Ishikawa (cell line): ENCODE results near the gene RNASE7.

Experiments used
- CEBPB ChIP-seq: IDR thresholded peaks from 2 replicates; pipeline ENCODE4 v1.6.1; 2012
- CREB1 ChIP-seq: IDR thresholded peaks from 2 replicates; pipeline ENCODE4 v1.6.1; 2012; ENCODE audit warnings: low read depth
- EGR1 ChIP-seq: IDR thresholded peaks from 2 replicates; pipeline ENCODE4 v1.6.1; 2012
- EP300 ChIP-seq: IDR thresholded peaks from 2 replicates; pipeline ENCODE4 v1.6.1; 2012; ENCODE audit warnings: borderline replicate concordance
- FOXM1 ChIP-seq: IDR thresholded peaks from 2 replicates; pipeline ENCODE4 v1.6.1; 2012; ENCODE audit warnings: low read depth, borderline replicate concordance
- MAX ChIP-seq: IDR thresholded peaks from 2 replicates; pipeline ENCODE4 v1.6.1; 2012
- NFIC ChIP-seq: IDR thresholded peaks from 2 replicates; pipeline ENCODE4 v1.6.1; 2012
- RAD21 ChIP-seq: IDR thresholded peaks from 2 replicates; pipeline ENCODE4 v1.6.1; 2012; ENCODE audit warnings: low read depth
- TAF1 ChIP-seq: IDR thresholded peaks from 2 replicates; pipeline ENCODE4 v1.6.1; 2012; ENCODE audit warnings: low read depth, mild to moderate bottlenecking
- TCF12 ChIP-seq: IDR thresholded peaks from 2 replicates; pipeline ENCODE4 v1.6.1; 2012; ENCODE audit warnings: low read depth
- TEAD4 ChIP-seq: IDR thresholded peaks from 2 replicates; pipeline ENCODE4 v1.6.1; 2012
- YY1 ChIP-seq: IDR thresholded peaks from 2 replicates; pipeline ENCODE4 v1.6.1; 2012; ENCODE audit warnings: low read depth
- ZBTB7A ChIP-seq: IDR thresholded peaks from 2 replicates; pipeline ENCODE4 v1.6.1; 2012; ENCODE audit warnings: low read depth
- TF ChIP-seq, protein P1 (sequence below): IDR thresholded peaks from 2 replicates; pipeline ENCODE4 v1.6.1; 2012; ENCODE audit warnings: low read depth, mild to moderate bottlenecking
- TF ChIP-seq, protein P2 (sequence below): IDR thresholded peaks from 2 replicates; pipeline ENCODE4 v1.6.1; 2012

RNASE7 gene

GRCh38 chr14:21061347-21061668 is 19.1 kb downstream of the RNASE7 start:
- TF ChIP-seq FOXM1 (no peak), NFIC (no peak), MAX (no peak), EP300 (no peak), RAD21 (no peak), CREB1 (no peak), TAF1 (no peak), TEAD4 (no peak), CEBPB (no peak), TCF12 (no peak), YY1 (no peak), EGR1 (no peak), ZBTB7A (no peak)
- TF ChIP-seq, protein P1, sequence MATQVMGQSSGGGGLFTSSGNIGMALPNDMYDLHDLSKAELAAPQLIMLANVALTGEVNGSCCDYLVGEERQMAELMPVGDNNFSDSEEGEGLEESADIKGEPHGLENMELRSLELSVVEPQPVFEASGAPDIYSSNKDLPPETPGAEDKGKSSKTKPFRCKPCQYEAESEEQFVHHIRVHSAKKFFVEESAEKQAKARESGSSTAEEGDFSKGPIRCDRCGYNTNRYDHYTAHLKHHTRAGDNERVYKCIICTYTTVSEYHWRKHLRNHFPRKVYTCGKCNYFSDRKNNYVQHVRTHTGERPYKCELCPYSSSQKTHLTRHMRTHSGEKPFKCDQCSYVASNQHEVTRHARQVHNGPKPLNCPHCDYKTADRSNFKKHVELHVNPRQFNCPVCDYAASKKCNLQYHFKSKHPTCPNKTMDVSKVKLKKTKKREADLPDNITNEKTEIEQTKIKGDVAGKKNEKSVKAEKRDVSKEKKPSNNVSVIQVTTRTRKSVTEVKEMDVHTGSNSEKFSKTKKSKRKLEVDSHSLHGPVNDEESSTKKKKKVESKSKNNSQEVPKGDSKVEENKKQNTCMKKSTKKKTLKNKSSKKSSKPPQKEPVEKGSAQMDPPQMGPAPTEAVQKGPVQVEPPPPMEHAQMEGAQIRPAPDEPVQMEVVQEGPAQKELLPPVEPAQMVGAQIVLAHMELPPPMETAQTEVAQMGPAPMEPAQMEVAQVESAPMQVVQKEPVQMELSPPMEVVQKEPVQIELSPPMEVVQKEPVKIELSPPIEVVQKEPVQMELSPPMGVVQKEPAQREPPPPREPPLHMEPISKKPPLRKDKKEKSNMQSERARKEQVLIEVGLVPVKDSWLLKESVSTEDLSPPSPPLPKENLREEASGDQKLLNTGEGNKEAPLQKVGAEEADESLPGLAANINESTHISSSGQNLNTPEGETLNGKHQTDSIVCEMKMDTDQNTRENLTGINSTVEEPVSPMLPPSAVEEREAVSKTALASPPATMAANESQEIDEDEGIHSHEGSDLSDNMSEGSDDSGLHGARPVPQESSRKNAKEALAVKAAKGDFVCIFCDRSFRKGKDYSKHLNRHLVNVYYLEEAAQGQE, result no peak
- TF ChIP-seq, protein P2, sequence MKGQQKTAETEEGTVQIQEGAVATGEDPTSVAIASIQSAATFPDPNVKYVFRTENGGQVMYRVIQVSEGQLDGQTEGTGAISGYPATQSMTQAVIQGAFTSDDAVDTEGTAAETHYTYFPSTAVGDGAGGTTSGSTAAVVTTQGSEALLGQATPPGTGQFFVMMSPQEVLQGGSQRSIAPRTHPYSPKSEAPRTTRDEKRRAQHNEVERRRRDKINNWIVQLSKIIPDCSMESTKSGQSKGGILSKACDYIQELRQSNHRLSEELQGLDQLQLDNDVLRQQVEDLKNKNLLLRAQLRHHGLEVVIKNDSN, result no peak

GRCh38 chr14:21063479-21063878 is 21.3 kb downstream of the RNASE7 start:
- no peak for TF ChIP-seq RAD21
- TF ChIP-seq CREB1, result no peak
- TF ChIP-seq TEAD4, result peak; percentile 68

DNA sequence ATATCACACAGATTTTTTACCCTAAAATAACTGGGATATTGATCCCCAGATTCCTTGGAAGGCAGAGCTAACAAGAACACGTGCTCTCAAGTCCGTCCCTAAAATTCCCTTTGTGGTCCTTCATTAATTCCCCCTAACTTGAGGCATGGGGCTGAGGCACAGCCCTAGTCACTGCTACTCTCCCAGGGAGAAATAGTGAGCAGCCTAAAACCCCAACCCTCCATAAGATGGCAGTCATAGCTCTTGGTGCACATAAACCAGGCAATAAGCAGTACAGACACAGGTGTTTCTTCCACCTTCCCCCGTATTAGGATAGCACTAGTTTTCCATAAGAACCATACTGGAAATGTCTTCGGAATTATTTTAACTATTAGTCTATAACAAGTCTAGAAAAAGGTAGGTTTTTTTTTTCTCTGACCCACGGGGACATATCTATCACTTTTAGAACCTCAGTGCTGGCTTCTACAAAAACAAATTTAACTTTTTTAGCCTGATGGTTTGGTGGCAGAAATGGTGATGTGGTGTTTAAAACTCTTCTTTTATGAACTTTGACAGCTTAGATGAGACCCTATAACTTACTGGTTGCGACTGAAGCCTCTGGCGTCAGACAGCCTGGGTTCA is 24.8 kb downstream of the RNASE7 start:
- TF ChIP-seq RAD21, result peak; percentile 64
- TF ChIP-seq EGR1, result no peak

GRCh38 chr14:21068521-21069387 is 26.6 kb downstream of the RNASE7 start:
- TF ChIP-seq RAD21 (peak; percentile 65), CEBPB (no peak)

DNA sequence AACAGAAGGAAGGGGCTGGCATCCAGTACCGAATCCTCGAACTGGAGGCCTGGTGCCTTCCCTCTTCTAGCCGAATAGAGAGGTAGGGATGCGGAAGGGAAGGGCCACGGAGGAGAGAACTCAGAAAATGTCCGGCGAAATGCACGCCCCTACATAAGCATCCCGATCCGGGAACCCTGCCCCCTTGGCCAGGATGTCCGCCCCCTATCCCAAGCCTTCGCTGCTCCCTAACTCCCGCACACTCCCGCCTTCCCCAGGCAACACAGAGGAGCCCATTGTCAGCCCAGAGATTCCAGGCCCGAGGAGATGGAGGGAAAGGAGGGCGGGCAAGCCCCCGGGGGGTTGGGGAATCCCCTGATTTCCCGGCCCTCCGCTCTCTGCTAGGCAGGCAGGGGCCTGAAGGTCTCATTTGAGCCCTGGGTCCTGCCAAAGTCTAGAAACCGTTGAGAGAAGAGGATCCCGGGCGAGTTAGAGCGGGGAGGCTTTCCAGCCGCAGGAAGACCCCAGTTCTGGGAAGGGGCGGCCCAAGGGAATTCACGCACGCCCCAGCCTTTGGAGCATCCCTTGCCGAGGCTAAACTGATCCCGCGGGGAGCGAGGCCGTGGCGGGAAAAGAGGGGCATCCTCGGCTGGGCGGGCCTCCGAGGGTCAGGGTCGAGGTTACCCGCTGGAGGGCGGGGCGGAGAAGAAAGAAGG is 27.4 kb downstream of the RNASE7 start:
- no peak for TF ChIP-seq TCF12
- TF ChIP-seq CEBPB, result no peak
- no peak for TF ChIP-seq TAF1
- TF ChIP-seq, protein P1, result no peak
- TF ChIP-seq YY1, result no peak
- TF ChIP-seq CREB1, result no peak
- no peak for TF ChIP-seq TEAD4
- no peak for TF ChIP-seq ZBTB7A
- no peak for TF ChIP-seq RAD21
- TF ChIP-seq FOXM1, result no peak
- no peak for TF ChIP-seq EP300
- no peak for TF ChIP-seq NFIC
- no peak for TF ChIP-seq EGR1
- TF ChIP-seq MAX, result no peak
- TF ChIP-seq, protein P2, result no peak

GRCh38 chr14:21070083-21070609 is 28.0 kb downstream of the RNASE7 start, which contains the start of gene ARHGEF40:
Gene ARHGEF40 (plus strand): TSS chr14:21070304. CDS start chr14:21070397, 93 bp downstream.
- TF ChIP-seq CEBPB, result no peak
- no peak for TF ChIP-seq ZBTB7A
- no peak for TF ChIP-seq MAX
- TF ChIP-seq EGR1, result peak; percentile 70
